Activated naive CD4-positive, alpha-beta T cell treated with anti-CD3 and anti-CD28 coated beads, Interleukin-2, amount 50 U/mL, for 24 hours (primary cell): ENCODE results near the gene ETV1.

ENCODE experiments used
- H3K27ac Mint-ChIP-seq: one replicate; pipeline ENCODE4 v1.8.0; 2021; ENCODE audit warnings: mild to moderate bottlenecking, mixed read lengths
- H3K27me3 Mint-ChIP-seq: one replicate; pipeline ENCODE4 v1.8.0; 2021; ENCODE audit warnings: mixed read lengths
- H3K36me3 Mint-ChIP-seq: one replicate; pipeline ENCODE4 v1.8.0; 2021; ENCODE audit warnings: mixed read lengths
- H3K4me1 Mint-ChIP-seq: one replicate; pipeline ENCODE4 v1.8.0; 2021; ENCODE audit warnings: mixed read lengths
- H3K4me3 Mint-ChIP-seq: one replicate; pipeline ENCODE4 v1.8.0; 2021; ENCODE audit warnings: mild to moderate bottlenecking, mixed read lengths
- H3K9me3 Mint-ChIP-seq: one replicate; pipeline ENCODE4 v1.8.0; 2021; ENCODE audit warnings: mixed read lengths

The ETV1 gene

DNA sequence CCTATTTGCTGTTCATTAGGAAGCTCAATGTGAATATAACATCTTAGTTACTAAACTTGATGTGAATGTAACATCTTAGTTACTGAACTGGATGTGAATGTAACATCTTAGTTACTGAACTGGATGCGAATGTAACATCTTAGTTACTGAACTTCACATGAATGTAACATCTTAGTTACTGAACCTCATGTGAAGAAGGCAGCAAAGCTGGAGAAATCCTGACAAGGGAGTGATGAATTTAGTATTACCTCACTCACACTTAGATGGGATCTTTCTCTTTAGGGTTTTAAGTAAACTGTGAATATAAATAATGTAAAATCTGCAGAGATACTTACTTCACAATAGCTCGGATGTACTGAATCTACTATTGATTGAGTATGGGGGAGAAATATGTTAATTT lies 73.6 kb downstream of the ETV1 start:
- Mint-ChIP-seq H3K27me3 (no peaks in the 10 kb centered on the region), H3K9me3 (no peaks in the 10 kb centered on the region), H3K4me1 (no peaks in the 10 kb centered on the region), H3K36me3 (no peaks in the 10 kb centered on the region), H3K4me3 (no peak overlapping the region), H3K27ac (no peak overlapping the region)

DNA sequence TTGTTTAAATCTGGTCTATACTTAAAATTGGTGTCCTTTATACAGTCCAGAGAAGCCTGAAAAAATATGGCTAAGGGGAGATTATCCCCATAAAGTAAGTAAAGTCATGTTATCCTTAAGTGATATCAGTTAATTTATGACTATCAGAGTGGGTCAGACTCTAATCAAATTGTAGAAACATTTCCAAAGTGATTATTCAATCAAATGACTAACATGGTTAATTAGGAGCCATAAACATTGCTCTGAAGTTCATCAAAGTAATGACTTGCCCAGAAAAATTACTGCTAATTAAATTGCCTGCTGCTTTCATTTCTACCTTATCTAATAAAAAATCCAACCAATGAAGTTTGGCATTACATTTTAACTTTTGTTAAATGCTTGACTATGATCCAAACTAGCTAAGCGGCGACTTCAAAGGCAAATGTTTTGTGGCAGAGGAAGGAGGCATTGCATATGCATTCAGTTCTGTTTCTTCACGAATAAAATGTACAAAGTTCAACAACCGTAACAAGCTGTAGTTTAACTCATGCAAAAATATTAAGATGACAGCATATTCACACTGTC lies 76.7 kb downstream of the ETV1 start:
- no peaks in the 10 kb centered on the region for H3K27me3 Mint-ChIP-seq
- H3K4me3 Mint-ChIP-seq: no peak overlapping the region
- H3K36me3 Mint-ChIP-seq: no peaks in the 10 kb centered on the region
- peaks cover 4% of the 10 kb centered on the region for H3K9me3 Mint-ChIP-seq
- peaks cover 6% of the 10 kb centered on the region for H3K4me1 Mint-ChIP-seq
- H3K27ac Mint-ChIP-seq: no peak overlapping the region

DNA sequence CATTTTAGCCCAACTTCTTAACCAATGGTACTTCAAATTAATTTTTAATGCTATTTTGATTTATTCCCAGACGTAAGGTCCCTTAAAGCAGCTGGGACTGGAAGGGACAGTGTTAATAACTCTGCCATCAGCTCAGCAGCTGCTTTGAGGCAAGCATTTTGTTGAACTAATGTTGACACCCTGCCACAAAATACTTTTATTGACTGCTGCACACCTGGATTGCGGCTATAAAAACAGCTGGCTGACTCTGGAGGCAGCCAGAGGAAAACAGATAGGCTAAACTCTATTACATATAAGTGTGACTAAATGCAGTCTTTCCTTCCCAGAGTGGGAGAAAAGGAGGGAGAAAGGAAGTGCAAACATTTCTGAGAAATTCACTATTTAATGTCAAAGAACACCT lies 77.6 kb downstream of the ETV1 start:
- Mint-ChIP-seq H3K9me3 (peaks cover 4% of the 10 kb centered on the region), H3K27ac (no peak overlapping the region), H3K36me3 (no peaks in the 10 kb centered on the region), H3K4me1 (peaks cover 6% of the 10 kb centered on the region), H3K27me3 (no peaks in the 10 kb centered on the region), H3K4me3 (no peak overlapping the region)

DNA sequence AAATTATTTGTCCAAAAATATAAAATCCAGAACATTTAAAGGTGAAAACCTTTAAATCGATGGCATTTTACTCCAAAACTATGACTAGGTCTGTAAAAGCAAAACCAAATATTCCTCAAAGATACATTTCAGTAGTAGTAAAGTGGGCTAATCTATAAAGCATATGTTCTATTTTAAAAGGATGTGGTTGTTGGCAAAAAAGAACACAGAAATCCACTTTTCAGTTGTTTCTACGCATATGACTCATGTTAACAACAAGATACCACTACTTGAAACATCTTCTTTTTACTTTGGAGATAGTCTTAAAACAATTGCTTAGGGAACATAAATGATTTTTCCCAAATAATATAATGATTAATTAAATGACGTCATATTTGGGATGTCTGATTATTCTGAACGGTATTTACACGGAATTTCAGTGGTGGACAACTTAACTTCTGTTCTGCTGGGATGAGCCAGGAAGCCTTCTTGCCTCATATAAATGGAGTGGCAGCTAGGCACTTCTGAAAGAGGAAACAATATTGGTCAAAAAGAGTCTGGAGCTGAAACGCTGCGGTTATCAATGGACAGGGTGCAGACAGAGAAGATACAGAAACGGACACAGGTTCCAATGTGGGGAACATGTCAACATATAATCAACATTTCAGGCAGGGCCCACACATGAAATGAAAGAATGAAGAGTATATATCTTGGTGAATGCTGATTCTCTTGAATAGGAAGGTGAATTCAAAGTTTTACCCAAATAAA lies 78.5 kb downstream of the ETV1 start:
- no peak overlapping the region for H3K4me3 Mint-ChIP-seq
- H3K27ac Mint-ChIP-seq: no peak overlapping the region
- H3K9me3 Mint-ChIP-seq: peaks cover 4% of the 10 kb centered on the region
- peaks cover 6% of the 10 kb centered on the region for H3K4me1 Mint-ChIP-seq
- no peaks in the 10 kb centered on the region for H3K27me3 Mint-ChIP-seq
- H3K36me3 Mint-ChIP-seq: no peaks in the 10 kb centered on the region

DNA sequence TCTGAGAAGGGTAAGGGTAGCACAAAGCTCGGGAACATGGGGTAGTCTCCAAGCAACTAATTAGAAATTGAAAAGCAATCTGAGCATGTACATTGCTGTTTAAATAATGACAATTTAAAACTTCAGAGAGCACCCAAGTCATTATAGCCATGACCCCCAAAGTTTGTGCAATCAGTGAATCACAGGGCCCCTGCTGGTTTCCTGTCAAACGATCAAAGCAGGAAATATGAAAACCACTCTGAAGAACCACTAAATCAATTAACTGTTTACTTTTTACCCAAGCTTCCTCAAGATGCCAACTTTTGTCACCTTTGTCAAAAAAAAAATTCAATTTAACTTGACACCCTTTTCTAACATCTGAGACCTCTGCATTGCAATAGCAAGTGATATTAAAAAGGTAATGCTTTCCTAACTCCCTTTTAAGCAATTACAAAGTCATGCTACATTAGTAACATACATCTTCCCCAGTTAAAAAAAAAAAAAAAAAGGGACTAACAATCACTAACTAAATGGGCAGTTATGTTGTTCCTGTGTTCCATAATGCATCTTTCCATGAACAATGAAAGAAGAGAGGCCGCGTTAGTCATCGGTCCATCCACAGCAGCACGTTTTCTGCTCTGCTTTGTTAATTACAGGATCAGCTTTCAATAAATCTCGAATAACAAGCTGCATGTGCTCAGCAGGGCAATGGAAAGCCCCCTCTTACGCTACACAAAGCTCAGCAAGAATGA lies 80.6 kb downstream of the ETV1 start:
- peaks cover 6% of the 10 kb centered on the region for H3K4me1 Mint-ChIP-seq
- no peak overlapping the region for H3K27ac Mint-ChIP-seq
- no peak overlapping the region for H3K4me3 Mint-ChIP-seq
- no peaks in the 10 kb centered on the region for H3K27me3 Mint-ChIP-seq
- H3K9me3 Mint-ChIP-seq: peaks cover 4% of the 10 kb centered on the region
- no peaks in the 10 kb centered on the region for H3K36me3 Mint-ChIP-seq

DNA sequence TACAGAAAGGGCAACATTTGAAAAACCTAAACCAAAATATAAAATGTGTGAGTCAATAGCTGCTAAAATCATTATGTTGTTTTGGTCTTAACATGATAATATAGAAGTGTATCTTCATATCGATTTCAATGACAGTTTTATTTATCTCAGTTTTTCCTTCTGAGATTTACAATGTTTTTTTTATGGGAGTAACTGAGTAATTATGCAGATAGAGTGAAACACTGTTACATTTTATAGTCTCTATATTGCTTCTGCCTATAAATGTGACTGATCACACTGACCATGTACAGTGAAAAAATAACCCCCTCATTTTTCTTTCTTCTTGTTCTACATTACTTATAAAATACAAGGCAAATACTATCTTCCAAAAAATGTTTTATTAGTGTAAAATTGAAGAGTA lies 81.6 kb downstream of the ETV1 start:
- Mint-ChIP-seq H3K27ac (no peak overlapping the region), H3K36me3 (no peaks in the 10 kb centered on the region), H3K4me1 (peaks cover 6% of the 10 kb centered on the region)

DNA sequence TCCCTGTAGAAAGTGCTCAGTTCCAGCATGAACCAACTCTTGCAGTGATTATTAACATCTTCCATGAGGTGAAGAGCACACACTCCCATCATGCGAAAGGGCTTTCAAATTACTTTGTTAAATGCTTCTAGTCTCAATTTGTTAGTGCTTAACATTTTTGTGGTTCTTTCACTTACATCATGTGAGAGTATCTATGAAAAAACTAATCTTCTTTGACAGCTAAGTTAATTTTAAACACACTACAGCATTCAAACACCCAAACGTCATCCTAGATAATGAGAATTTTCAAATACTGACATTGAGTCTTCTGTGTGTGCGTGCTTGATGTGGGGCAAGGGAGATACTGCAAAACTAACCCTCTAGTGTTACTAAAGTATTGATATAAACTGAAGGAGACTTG lies 84.8 kb downstream of the ETV1 start:
- Mint-ChIP-seq H3K36me3 (no peaks in the 10 kb centered on the region), H3K27ac (no peak overlapping the region), H3K9me3 (peaks cover 4% of the 10 kb centered on the region), H3K27me3 (no peaks in the 10 kb centered on the region), H3K4me3 (no peak overlapping the region), H3K4me1 (peaks cover 6% of the 10 kb centered on the region)

More for the DNA sequence above, 81.6 kb downstream of the ETV1 start:
- peaks cover 4% of the 10 kb centered on the region for H3K9me3 Mint-ChIP-seq
- no peaks in the 10 kb centered on the region for H3K27me3 Mint-ChIP-seq
- H3K4me3 Mint-ChIP-seq: no peak overlapping the region

DNA sequence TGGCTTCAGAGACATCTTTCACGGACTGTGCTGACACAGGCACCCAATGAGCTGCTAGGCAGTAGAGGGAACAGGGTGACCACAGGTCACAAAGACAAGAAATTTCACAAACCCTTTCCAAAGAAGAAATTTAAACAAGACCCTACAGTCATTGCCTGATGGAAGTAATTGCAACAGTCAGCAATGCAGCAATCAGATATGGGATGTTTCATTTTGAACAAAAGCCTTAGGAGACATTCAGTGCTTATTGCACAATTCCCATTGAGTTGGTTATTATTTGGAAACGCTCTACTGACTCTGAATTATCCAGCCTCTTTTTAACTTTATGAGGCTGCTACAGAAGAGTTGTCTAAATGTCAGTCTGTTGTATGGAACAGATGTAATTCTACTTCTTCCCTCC lies 85.5 kb downstream of the ETV1 start:
- Mint-ChIP-seq H3K27me3 (no peaks in the 10 kb centered on the region), H3K4me1 (peaks cover 2% of the 10 kb centered on the region), H3K27ac (no peak overlapping the region), H3K9me3 (peaks cover under 1% of the 10 kb centered on the region), H3K36me3 (no peaks in the 10 kb centered on the region), H3K4me3 (no peak overlapping the region)

DNA sequence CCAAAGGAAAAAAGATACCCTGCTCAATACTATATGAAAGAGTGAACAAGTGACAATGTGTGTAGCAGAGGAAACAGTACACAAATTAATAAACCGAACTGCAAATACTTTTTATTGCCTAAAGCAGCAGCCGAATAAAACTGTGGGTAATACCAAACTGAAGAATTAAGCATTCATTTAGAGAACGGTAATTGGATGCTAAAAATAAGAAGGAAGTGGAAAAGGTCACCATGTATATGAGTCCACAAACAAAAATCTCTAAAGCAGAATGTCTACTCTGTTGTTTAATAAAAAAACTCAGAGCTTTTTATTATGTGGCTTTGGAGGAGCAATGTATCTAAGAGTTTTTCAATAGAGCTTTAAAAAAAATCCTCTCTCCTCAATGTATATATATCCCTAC lies 87.9 kb downstream of the ETV1 start:
- Mint-ChIP-seq H3K9me3 (no peaks in the 10 kb centered on the region), H3K27ac (no peak overlapping the region), H3K4me3 (no peak overlapping the region), H3K27me3 (no peaks in the 10 kb centered on the region), H3K36me3 (no peaks in the 10 kb centered on the region), H3K4me1 (no peaks in the 10 kb centered on the region)

DNA sequence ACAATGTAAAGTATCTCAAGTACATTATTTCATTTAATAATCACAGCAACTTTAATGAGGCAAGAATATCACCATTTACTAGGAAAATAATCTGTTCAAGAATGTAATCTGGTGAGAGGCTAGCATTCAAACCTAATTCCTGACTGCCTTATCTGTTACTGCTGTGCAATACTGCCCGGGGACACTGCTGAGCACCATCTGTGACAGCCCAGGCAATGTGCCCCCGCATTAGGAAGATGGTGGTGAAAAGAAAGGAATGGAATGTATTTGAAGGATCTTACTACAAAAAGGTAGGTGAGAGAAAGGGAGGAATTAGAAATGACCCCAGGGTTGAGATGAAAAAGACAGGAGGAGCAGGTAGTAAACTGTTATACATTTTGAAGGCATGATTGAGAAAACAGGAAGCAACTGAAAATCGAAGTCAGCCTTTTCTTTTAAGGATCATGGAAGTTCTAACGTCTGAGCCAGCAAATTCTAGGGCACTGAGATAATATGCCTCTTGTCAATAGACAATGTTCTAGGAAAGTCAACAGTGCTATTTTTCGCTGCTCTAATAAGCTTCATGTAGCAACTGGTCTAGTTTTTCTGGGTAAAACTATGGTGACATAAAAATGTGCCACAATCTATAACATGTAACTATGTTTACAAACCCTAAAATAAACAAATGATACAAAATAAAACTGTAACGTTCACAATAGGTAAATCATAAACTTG lies 90.4 kb downstream of the ETV1 start:
- H3K4me3 Mint-ChIP-seq: no peak overlapping the region

DNA sequence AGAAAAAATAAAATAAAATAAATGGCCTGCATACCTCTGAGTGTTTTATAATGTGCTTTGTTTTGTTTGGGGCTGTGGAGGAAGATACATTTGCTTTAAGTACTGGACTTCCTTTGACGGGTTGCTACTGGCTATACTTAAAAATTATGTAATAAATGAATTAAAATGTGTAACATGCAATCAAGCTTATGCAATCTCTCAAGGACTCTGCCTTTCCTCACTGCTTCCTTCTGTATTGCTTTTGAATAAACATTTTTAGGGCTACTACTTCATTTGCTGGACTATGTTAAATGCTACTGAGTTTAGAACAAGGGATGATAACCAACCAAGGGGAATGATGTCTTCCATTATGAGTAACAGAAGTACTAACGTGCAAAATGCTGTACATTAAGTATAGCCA lies 91.6 kb downstream of the ETV1 start:
- Mint-ChIP-seq H3K27me3 (no peaks in the 10 kb centered on the region), H3K27ac (no peak overlapping the region), H3K4me1 (no peaks in the 10 kb centered on the region), H3K9me3 (no peaks in the 10 kb centered on the region), H3K36me3 (no peaks in the 10 kb centered on the region), H3K4me3 (no peak overlapping the region)

More for the DNA sequence above, 90.4 kb downstream of the ETV1 start:
- no peaks in the 10 kb centered on the region for H3K36me3 Mint-ChIP-seq
- no peaks in the 10 kb centered on the region for H3K9me3 Mint-ChIP-seq
- peak overlapping the region; percentile 4 for H3K27ac Mint-ChIP-seq
- no peaks in the 10 kb centered on the region for H3K4me1 Mint-ChIP-seq
- H3K27me3 Mint-ChIP-seq: no peaks in the 10 kb centered on the region

DNA sequence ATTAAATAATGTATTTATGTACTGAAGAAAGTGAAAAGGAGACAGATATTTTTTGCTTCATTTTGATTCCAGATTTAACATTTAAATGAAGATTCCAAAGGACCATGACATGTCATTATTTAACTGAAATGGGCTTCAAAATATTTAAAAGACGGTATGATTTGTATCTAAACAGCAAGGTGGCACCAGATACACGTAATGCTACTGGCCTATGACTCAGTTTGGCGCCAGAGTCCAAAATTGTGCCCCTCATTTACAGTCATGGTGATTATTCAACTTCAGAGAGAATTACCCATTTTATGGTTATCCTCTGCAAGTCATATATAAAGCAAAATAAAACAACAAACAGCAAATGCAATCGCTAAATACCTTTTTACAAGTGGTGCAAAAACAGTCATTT lies 94.5 kb downstream of the ETV1 start:
- Mint-ChIP-seq H3K27me3 (no peaks in the 10 kb centered on the region), H3K9me3 (no peaks in the 10 kb centered on the region), H3K27ac (no peak overlapping the region), H3K4me3 (no peak overlapping the region), H3K4me1 (no peaks in the 10 kb centered on the region), H3K36me3 (no peaks in the 10 kb centered on the region)

DNA sequence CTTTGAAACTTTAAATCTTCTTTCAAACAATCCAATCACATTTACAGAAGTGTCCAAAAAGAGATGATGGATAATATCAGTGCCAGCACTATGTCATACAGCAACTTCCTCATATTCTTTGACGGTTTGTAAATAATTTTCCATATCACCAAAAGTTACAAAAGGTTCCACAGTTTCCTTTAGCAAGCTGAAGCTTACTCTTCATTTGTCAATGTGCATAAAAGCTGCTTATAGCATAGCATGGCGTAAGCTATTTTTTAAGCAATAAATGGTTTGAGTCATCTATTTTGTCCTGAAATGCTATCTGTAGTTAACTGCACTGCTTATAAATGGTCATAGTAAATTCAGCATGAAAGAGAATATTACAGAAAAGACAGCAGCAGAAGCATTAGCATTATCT lies 95.1 kb downstream of the ETV1 start:
- Mint-ChIP-seq H3K27me3 (no peaks in the 10 kb centered on the region), H3K9me3 (no peaks in the 10 kb centered on the region), H3K4me3 (no peak overlapping the region), H3K4me1 (no peaks in the 10 kb centered on the region), H3K27ac (no peak overlapping the region), H3K36me3 (no peaks in the 10 kb centered on the region)

DNA sequence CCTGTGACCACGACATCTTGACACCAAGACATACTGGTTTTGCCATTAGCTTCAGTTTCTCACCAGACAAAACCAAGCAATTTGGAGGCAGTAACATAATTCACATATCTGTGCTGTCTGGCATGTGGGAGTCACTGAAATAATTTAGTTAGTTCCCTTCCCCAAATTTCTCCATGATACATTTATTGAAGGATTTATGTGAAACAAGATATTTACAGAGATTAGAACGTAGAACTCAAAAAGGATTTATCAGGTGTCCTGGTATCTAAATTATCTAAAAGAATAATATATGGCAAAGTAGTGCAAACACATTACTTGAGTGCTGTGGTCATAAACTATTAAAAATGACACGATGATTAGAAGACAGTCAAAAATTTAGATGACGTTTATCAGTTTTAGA lies 98.7 kb downstream of the ETV1 start:
- H3K4me1 Mint-ChIP-seq: no peaks in the 10 kb centered on the region
- H3K36me3 Mint-ChIP-seq: no peaks in the 10 kb centered on the region
- H3K9me3 Mint-ChIP-seq: no peaks in the 10 kb centered on the region
- H3K27me3 Mint-ChIP-seq: no peaks in the 10 kb centered on the region
- no peak overlapping the region for H3K27ac Mint-ChIP-seq
- no peak overlapping the region for H3K4me3 Mint-ChIP-seq

DNA sequence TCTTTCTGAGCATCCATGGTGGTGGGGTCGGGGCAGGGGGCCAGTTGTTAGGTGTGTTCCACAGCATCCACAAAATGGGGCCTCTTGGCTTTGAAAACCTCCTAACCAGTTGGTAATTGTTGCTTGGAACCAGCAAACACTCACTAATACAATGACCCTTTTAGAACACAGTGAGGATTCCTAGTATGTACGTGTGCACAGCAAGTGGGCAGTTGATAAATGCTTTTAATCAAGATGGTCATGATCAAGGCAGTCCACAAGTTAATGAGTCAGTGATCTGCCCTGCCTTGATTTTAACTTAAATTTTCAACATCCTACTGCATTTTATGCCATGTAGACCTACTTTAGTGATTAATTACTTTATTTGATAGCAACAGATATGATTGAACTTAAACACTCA lies 103.1 kb downstream of the ETV1 start:
- Mint-ChIP-seq H3K9me3 (no peaks in the 10 kb centered on the region), H3K4me1 (no peaks in the 10 kb centered on the region), H3K27me3 (no peaks in the 10 kb centered on the region), H3K27ac (no peak overlapping the region), H3K4me3 (no peak overlapping the region), H3K36me3 (no peaks in the 10 kb centered on the region)

DNA sequence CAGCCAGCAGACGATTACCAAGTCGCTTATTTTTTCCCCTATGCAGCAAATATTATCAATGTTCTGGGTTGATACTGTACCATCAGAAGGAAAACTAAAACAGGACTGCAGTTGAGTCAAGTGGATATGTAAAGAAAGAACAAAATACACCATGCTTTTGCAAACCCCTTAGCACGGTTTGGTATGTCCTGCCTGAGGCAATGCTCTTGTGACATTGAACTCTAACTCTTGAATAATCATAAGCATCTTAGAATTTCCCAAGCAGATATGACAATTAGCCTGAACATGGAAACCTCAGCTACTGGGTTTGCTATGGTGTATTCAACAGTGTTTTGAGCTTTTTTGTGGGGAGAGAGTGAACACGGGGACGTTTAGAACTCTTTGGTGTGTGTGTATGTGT lies 107.4 kb downstream of the ETV1 start:
- no peak overlapping the region for H3K4me3 Mint-ChIP-seq
- no peaks in the 10 kb centered on the region for H3K36me3 Mint-ChIP-seq
- no peaks in the 10 kb centered on the region for H3K27me3 Mint-ChIP-seq
- peaks cover 6% of the 10 kb centered on the region for H3K9me3 Mint-ChIP-seq
- H3K27ac Mint-ChIP-seq: no peak overlapping the region
- no peaks in the 10 kb centered on the region for H3K4me1 Mint-ChIP-seq
